H1 (cell line): ENCODE measurements around the gene EPB41L4B. TPM values are rescaled to one million over a fixed set of nuclear protein-coding genes. Genes with fewer than 3 reads are reported as not detected.

Source experiments
- CTCF ChIA-PET: fragments of 300-600 bp; sonication (Branson Sonifier 250); formaldehyde crosslinking; loops from one replicate; lab custom pipeline; 2021; ENCODE audit not compliant: partially characterized antibody; lab: Charles Lee
- POLR2A ChIA-PET: fragments of 300-600 bp; sonication (Branson Sonifier 250); formaldehyde crosslinking; loops from one replicate; lab custom pipeline; 2021; ENCODE audit warnings: inconsistent platforms; ENCODE audit not compliant: partially characterized antibody; lab: Charles Lee
- DNase-seq, 2 experiments: peaks; one replicate each; pipeline versions ENCODE4 v3.0.0 to v3.0.0-alpha.2; 2010 to 2022; ENCODE audit warnings: low spot score in 2 of 2, low read depth in 1 of 2, mixed read lengths in 1 of 2
- FAIRE-seq: peaks from 2 replicates; lab custom pipeline; 2011; peaks lifted over from hg19 to GRCh38; lab: Jason Lieb, UNC
- H2AFZ ChIP-seq: 2 replicates; pipeline ENCODE4 v1.8.1; 2012; ENCODE audit warnings: low read length, inconsistent platforms
- H2AK5ac ChIP-seq: 2 replicates; pipeline ENCODE4 v1.6.1; 2013; ENCODE audit warnings: low read depth, low read length
- H2BK120ac ChIP-seq: replicated peaks from 2 replicates; pipeline ENCODE3; 2013; ENCODE audit warnings: low read depth, low read length, inconsistent platforms
- H2BK12ac ChIP-seq: 2 replicates; pipeline ENCODE4 v1.6.1; 2013; ENCODE audit warnings: low read depth, low read length
- H2BK15ac ChIP-seq: 2 replicates; pipeline ENCODE4 v1.6.1; 2013; ENCODE audit warnings: low read length
- H2BK20ac ChIP-seq: 2 replicates; pipeline ENCODE4 v1.6.1; 2013; ENCODE audit warnings: low read length
- H2BK5ac ChIP-seq: 2 replicates; pipeline ENCODE4 v1.6.1; 2013; ENCODE audit warnings: low read depth, low read length
- H3K14ac ChIP-seq: 2 replicates; pipeline ENCODE4 v1.6.1; 2013; ENCODE audit warnings: inconsistent platforms; ENCODE audit not compliant: insufficient read length
- H3K18ac ChIP-seq: 2 replicates; pipeline ENCODE4 v1.6.1; 2013; ENCODE audit warnings: low read length; ENCODE audit errors: extremely low read depth
- H3K23ac ChIP-seq: 2 replicates; pipeline ENCODE4 v1.6.1; 2013; ENCODE audit warnings: inconsistent platforms; ENCODE audit not compliant: insufficient read length
- H3K23me2 ChIP-seq: 2 replicates; pipeline ENCODE4 v1.6.1; 2013; ENCODE audit warnings: low read depth, low read length
- H3K27ac ChIP-seq: 2 replicates; pipeline ENCODE4 v1.6.1; 2011; ENCODE audit warnings: low read depth, low read length, inconsistent platforms
- H3K27me3 ChIP-seq, 4 experiments: replicated peaks in 1 of 4; 1 replicate in 1 of 4; 2 replicates in 3 of 4; pipeline versions ENCODE4 v1.6.1 to v1.8.1; 2011 to 2013; ENCODE audit warnings: low read length in 3 of 4, mild to moderate bottlenecking in 3 of 4, inconsistent platforms in 2 of 4, mixed read lengths in 2 of 4, moderate library complexity in 1 of 4; ENCODE audit not compliant: control insufficient read depth in 3 of 4, insufficient read depth in 3 of 4; ENCODE audit errors: extremely low read depth in 1 of 4
- H3K36me3 ChIP-seq, 4 experiments: 2 replicates each; pipeline versions ENCODE4 v1.6.1 to v1.8.1; 2011 to 2013; ENCODE audit warnings: mild to moderate bottlenecking in 4 of 4, low read length in 3 of 4, moderate library complexity in 2 of 4, control low read depth in 1 of 4, inconsistent platforms in 1 of 4; ENCODE audit not compliant: insufficient read depth in 4 of 4, control insufficient read depth in 2 of 4
- H3K4ac ChIP-seq: replicated peaks from 2 replicates; pipeline ENCODE3; 2013; ENCODE audit warnings: low read length, low read depth, mixed read lengths, inconsistent platforms; ENCODE audit not compliant: insufficient read length
- H3K4me1 ChIP-seq, 4 experiments: replicated peaks in 1 of 4; 1 replicate in 1 of 4; 2 replicates in 3 of 4; pipeline versions ENCODE4 v1.6.1 to v1.8.1; 2011 to 2013; ENCODE audit warnings: low read length in 3 of 4, inconsistent platforms in 2 of 4, mixed read lengths in 1 of 4; ENCODE audit not compliant: insufficient read depth in 4 of 4, control insufficient read depth in 3 of 4
- H3K4me2 ChIP-seq, 2 experiments: 2 replicates each; pipeline versions ENCODE4 v1.6.1 to v1.8.1; 2011 to 2013; ENCODE audit warnings: low read depth in 2 of 2, low read length in 2 of 2, control low read depth in 1 of 2, inconsistent platforms in 1 of 2, mild to moderate bottlenecking in 1 of 2; ENCODE audit not compliant: insufficient read depth in 1 of 2
- H3K4me3 ChIP-seq, 4 experiments: fragments of 200-600, 300-600 bp in 1 of 4; sonication (generic), shearing (Covaris generic), sonication (Bioruptor Twin) in 1 of 4; 2 replicates each; pipeline versions ENCODE4 v1.5.1 to v1.8.1; 2011 to 2016; ENCODE audit warnings: low read length in 4 of 4, low read depth in 3 of 4, control low read depth in 2 of 4, inconsistent platforms in 2 of 4, mild to moderate bottlenecking in 2 of 4, mixed read lengths in 1 of 4, moderate library complexity in 1 of 4; ENCODE audit not compliant: insufficient read depth in 2 of 4; ENCODE audit errors: extremely low read depth in 1 of 4
- H3K56ac ChIP-seq: replicated peaks from 2 replicates; pipeline ENCODE3; 2013; ENCODE audit warnings: low read depth, mild to moderate bottlenecking, mixed read lengths, low read length, inconsistent platforms; ENCODE audit not compliant: insufficient read length
- H3K79me1 ChIP-seq: 2 replicates; pipeline ENCODE4 v1.6.1; 2013; ENCODE audit warnings: low read depth, low read length, control low read depth
- H3K79me2 ChIP-seq, 2 experiments: 2 replicates each; pipeline versions ENCODE4 v1.6.1 to v1.8.1; 2012 to 2013; ENCODE audit warnings: low read length in 2 of 2, mild to moderate bottlenecking in 2 of 2, inconsistent platforms in 1 of 2; ENCODE audit not compliant: insufficient read depth in 2 of 2, control insufficient read depth in 1 of 2
- H3K9ac ChIP-seq, 4 experiments: replicated peaks in 1 of 4; 1 replicate in 1 of 4; 2 replicates in 3 of 4; pipeline versions ENCODE4 v1.6.1 to v1.8.1; 2011 to 2013; ENCODE audit warnings: low read depth in 3 of 4, low read length in 3 of 4, control low read depth in 2 of 4, mild to moderate bottlenecking in 2 of 4, moderate library complexity in 2 of 4, inconsistent platforms in 1 of 4; ENCODE audit errors: extremely low read depth in 1 of 4
- H3K9me3 ChIP-seq, 2 experiments: 2 replicates each; pipeline versions ENCODE4 v1.6.1 to v1.8.1; 2012 to 2013; ENCODE audit warnings: mild to moderate bottlenecking in 2 of 2, moderate library complexity in 2 of 2, control low read depth in 1 of 2, inconsistent platforms in 1 of 2, low read depth in 1 of 2, low read length in 1 of 2, mixed read lengths in 1 of 2; ENCODE audit not compliant: insufficient read depth in 2 of 2
- H4K20me1 ChIP-seq, 2 experiments: replicated peaks in 1 of 2; 2 replicates each; pipeline versions ENCODE3 to v1.8.1; 2011 to 2013; ENCODE audit warnings: inconsistent platforms in 2 of 2, low read length in 2 of 2, mild to moderate bottlenecking in 1 of 2; ENCODE audit not compliant: insufficient read depth in 2 of 2, control insufficient read depth in 1 of 2
- H4K5ac ChIP-seq: 2 replicates; pipeline ENCODE4 v1.6.1; 2013; ENCODE audit warnings: low read length, low read depth, mixed read lengths, inconsistent platforms; ENCODE audit not compliant: insufficient read length
- H4K8ac ChIP-seq: 2 replicates; pipeline ENCODE4 v1.8.0; 2013; ENCODE audit warnings: mild to moderate bottlenecking, moderate library complexity, low read length, inconsistent platforms; ENCODE audit not compliant: insufficient read depth; ENCODE audit errors: extremely low read depth
- H4K91ac ChIP-seq: replicated peaks from 2 replicates; pipeline ENCODE3; 2013; ENCODE audit warnings: low read length, mixed read lengths, inconsistent platforms; ENCODE audit not compliant: insufficient read length
- BCL11A ChIP-seq, 2 experiments: IDR thresholded peaks; one replicate each; pipeline ENCODE4 v1.6.1; 2011; ENCODE audit warnings: low read depth in 2 of 2, low read length in 2 of 2, mild to moderate bottlenecking in 2 of 2
- CEBPB ChIP-seq: IDR thresholded peaks from 2 replicates; pipeline ENCODE4 v1.6.1; 2012; ENCODE audit warnings: low read depth, low read length
- EZH2 ChIP-seq: fragments of 200-600 bp; sonication (generic); IDR thresholded peaks from 2 replicates; pipeline ENCODE4 v1.7.1; 2012; ENCODE audit warnings: low read depth, mild to moderate bottlenecking, moderate library complexity, low read length, inconsistent platforms; ENCODE audit not compliant: severe bottlenecking
- GABPA ChIP-seq: IDR thresholded peaks from 2 replicates; pipeline ENCODE4 v1.6.1; 2011; ENCODE audit warnings: mild to moderate bottlenecking, low read length, moderate library complexity, borderline replicate concordance; ENCODE audit not compliant: insufficient read depth
- NANOG ChIP-seq: IDR thresholded peaks from 2 replicates; pipeline ENCODE4 v1.6.1; 2011; ENCODE audit warnings: low read length, low read depth, mild to moderate bottlenecking, inconsistent platforms; ENCODE audit not compliant: insufficient read depth, poor library complexity, severe bottlenecking
- NRF1 ChIP-seq: IDR thresholded peaks from 2 replicates; pipeline ENCODE4 v1.6.1; 2011; ENCODE audit warnings: mild to moderate bottlenecking, low read depth, low read length, improper control_type of control experiment
- PHF8 ChIP-seq: fragments of 200-600 bp; sonication (generic); conservative IDR thresholded peaks from 2 replicates; pipeline ENCODE4 v1.7.1; 2012; ENCODE audit warnings: low read depth, mild to moderate bottlenecking, inconsistent platforms, low read length, moderate library complexity
- POLR2A ChIP-seq, 2 experiments: IDR thresholded peaks; 1 replicate in 1 of 2; 2 replicates in 1 of 2; pipeline ENCODE4 v1.6.1; 2011; ENCODE audit warnings: low read depth in 2 of 2, low read length in 2 of 2, mild to moderate bottlenecking in 2 of 2; ENCODE audit errors: control extremely low read depth in 1 of 2
- RNF2 ChIP-seq: fragments of 200-900, 300-1000 bp; sonication (generic); IDR thresholded peaks from 2 replicates; pipeline ENCODE4 v1.7.1; 2016; ENCODE audit warnings: borderline replicate concordance, low read depth, mild to moderate bottlenecking, antibody characterized with exemption, low read length; ENCODE audit not compliant: poor library complexity, severe bottlenecking; ENCODE audit errors: missing control alignments
- SIN3A ChIP-seq, 2 experiments: IDR thresholded peaks in 1 of 2; conservative IDR thresholded peaks in 1 of 2; 2 replicates each; pipeline ENCODE4 v1.6.1; 2011 to 2012; ENCODE audit warnings: low read length in 2 of 2, improper control_type of control experiment in 1 of 2, low read depth in 1 of 2, mild to moderate bottlenecking in 1 of 2
- SP2 ChIP-seq: IDR thresholded peaks from 2 replicates; pipeline ENCODE4 v1.6.1; 2012; ENCODE audit warnings: mild to moderate bottlenecking, low read length, inconsistent platforms
- TBP ChIP-seq: IDR thresholded peaks from 2 replicates; pipeline ENCODE4 v1.6.1; 2011; ENCODE audit warnings: low read depth, low read length, improper control_type of control experiment
- WGBS, 2 experiments: shearing (Covaris generic) in 1 of 2; methylation state at CpG; one replicate each; pipeline versions ENCODE4 v1.1.6 to v1.1.7; 2013 to 2015; ENCODE audit warnings: low lambda C conversion rate in 2 of 2, mixed read lengths in 2 of 2, inconsistent platforms in 1 of 2, low coverage in 1 of 2, missing lambda C conversion rate in 1 of 2; ENCODE audit not compliant: insufficient replicate concordance in 2 of 2, insufficient coverage in 1 of 2, insufficient read length in 1 of 2; ENCODE audit errors: extremely low coverage in 1 of 2, missing lambda C conversion rate in 1 of 2; 5-methylcytosine and 5-hydroxymethylcytosine counted together
- polyA plus RNA-seq, 7 experiments: library from polyadenylated mRNA; depleted of rRNA in 3 of 7; stranded (reverse) in 5 of 7; unstranded in 2 of 7; fragments of >200 nt in 5 of 7; fragments of 200-250 nt in 2 of 7; gene quantifications; 1 replicate in 5 of 7; 2 replicates in 1 of 7; 4 replicates in 1 of 7; pipeline versions ENCODE4 v1.2.1 to v1.2.3, GENCODE V29; 2011 to 2013; ENCODE audit warnings: missing spikeins in 2 of 7, mixed read lengths in 2 of 7
- total RNA-seq: library from RNA; stranded (reverse); fragmentation: NEBNext Ultra II Directional; extraction: Animal tissue kit (Norgen Biotek cat#: 25700); gene quantifications from 2 replicates; pipeline ENCODE4 v1.2.1, GENCODE V29; 2021
- TF ChIP-seq, protein P1 (sequence below): IDR thresholded peaks from 2 replicates; pipeline ENCODE4 v1.6.1; 2011; ENCODE audit warnings: low read length, improper control_type of control experiment

Gene EPB41L4B
- total and polyA plus RNA-seq, 2 of the 8 experiments (the other 6 are each of a cell fraction or from before 2014, with no cell fraction given), result 11.9 to 25.0 TPM

DNA sequence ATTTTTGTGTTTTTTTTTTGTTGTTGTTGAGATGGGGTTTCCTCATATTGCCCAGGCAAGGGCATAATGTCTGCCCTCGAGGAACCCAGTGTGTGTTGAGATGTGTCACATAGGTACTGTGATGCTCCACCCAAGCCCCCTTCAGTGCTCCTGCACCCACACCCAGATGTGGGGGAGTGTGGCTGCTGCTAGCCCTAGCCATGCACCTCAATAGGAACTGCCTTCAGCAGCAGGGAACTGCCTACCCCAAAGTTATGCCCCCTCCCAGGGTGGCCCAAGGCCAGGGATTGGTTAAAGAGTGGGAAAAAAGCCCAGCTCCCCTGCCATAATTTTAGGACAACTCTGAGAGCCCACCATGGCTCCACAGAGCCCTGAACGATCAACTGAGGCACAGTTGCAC, 33.3 kb upstream of the EPB41L4B start:
- Histone ChIP-seq H4K20me1 (no peaks in the 10 kb centered on the region), H3K23me2 (no peaks in the 10 kb centered on the region), H3K18ac (no peak overlapping the region), H2AK5ac (no peak overlapping the region), H2AFZ (no peak overlapping the region), H3K23ac (no peak overlapping the region), H2BK20ac (no peak overlapping the region), H3K56ac (no peak overlapping the region), H4K91ac (no peak overlapping the region), H2BK5ac (no peak overlapping the region), H3K4me3 (no peak overlapping the region), H3K4ac (no peak overlapping the region), H4K8ac (no peak overlapping the region), H3K14ac (no peak overlapping the region), H3K9ac (no peak overlapping the region), H3K36me3 (no peaks in the 10 kb centered on the region), H3K9me3 (no peaks in the 10 kb centered on the region), H2BK12ac (no peak overlapping the region), H3K27ac (no peak overlapping the region), H3K79me2 (no peaks in the 10 kb centered on the region), H3K4me2 (no peak overlapping the region), H2BK120ac (no peak overlapping the region), H3K79me1 (no peaks in the 10 kb centered on the region), H3K27me3 (no peaks in the 10 kb centered on the region), H2BK15ac (no peak overlapping the region), H3K4me1 (no peaks in the 10 kb centered on the region), H4K5ac (no peak overlapping the region)
- CTCF ChIA-PET, result interaction anchor here (1.7 to 4.6 kb wide), 2 partner anchors 8 to 47 kb away, joined by 4 to 29 read pairs; no protein-coding TSS in a partner anchor
- POLR2A ChIA-PET, result no interaction called here
- FAIRE-seq (no peak), DNase-seq (no peak)
- WGBS, 2 experiments, result 83% methylated on average over 2 of the region's 2 CpGs; no CpG with 5 or more reads in 1 of the 2 experiments
- TF ChIP-seq GABPA (no peak), NRF1 (no peak), BCL11A (IDR thresholded peaks at IDR 0.05; ENCODE audit: low read depth in 2 of 2, low read length in 2 of 2) (no peak), NANOG (no peak), RNF2 (no peak), POLR2A (IDR thresholded peaks at IDR 0.05; ENCODE audit: control extremely low read depth in 1 of 2, low read depth in 2 of 2, low read length in 2 of 2) (no peak), SP2 (no peak), SIN3A (conservative IDR thresholded peaks at IDR 0.05 in 1 of 2, IDR thresholded peaks at IDR 0.05 in 1 of 2; ENCODE audit: low read depth in 1 of 2, low read length in 2 of 2) (no peak), EZH2 (no peak), PHF8 (no peak), CEBPB (no peak), TBP (no peak)
- TF ChIP-seq, protein P1, sequence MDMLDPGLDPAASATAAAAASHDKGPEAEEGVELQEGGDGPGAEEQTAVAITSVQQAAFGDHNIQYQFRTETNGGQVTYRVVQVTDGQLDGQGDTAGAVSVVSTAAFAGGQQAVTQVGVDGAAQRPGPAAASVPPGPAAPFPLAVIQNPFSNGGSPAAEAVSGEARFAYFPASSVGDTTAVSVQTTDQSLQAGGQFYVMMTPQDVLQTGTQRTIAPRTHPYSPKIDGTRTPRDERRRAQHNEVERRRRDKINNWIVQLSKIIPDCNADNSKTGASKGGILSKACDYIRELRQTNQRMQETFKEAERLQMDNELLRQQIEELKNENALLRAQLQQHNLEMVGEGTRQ, result no peak
